Stimulated activated CD4-positive, alpha-beta T cell treated with anti-CD3 and anti-CD28 coated beads, Interleukin-4, amount 100 ng/mL, for 24 hours (primary cell): ENCODE results near the gene TMEM132D.

Experiments
- DNase-seq: peaks from one replicate; pipeline ENCODE4 v3.0.0-alpha.2; 2020

The TMEM132D gene

GRCh38 chr12:129719416-129719815, 184.4 kb downstream of the TMEM132D start:
- no peak for DNase-seq

- DNase-seq: no peak
Measured at GRCh38 chr12:129717438-129717837, 186.4 kb downstream of the TMEM132D start.

GRCh38 chr12:129716825-129717224, 187.0 kb downstream of the TMEM132D start:
- no peak for DNase-seq

GRCh38 chr12:129706716-129707115, 197.1 kb downstream of the TMEM132D start:
- DNase-seq: no peak

- DNase-seq: no peak
Measured at GRCh38 chr12:129704232-129704830, 199.5 kb downstream of the TMEM132D start.

GRCh38 chr12:129701631-129702101, 202.2 kb downstream of the TMEM132D start:
- DNase-seq: no peak

- DNase-seq: no peak
Measured at GRCh38 chr12:129700036-129700435, 203.8 kb downstream of the TMEM132D start.

- DNase-seq: no peak
Measured at GRCh38 chr12:129696926-129697325, 206.9 kb downstream of the TMEM132D start.

- DNase-seq: no peak
Measured at GRCh38 chr12:129696405-129696804, 207.4 kb downstream of the TMEM132D start.

GRCh38 chr12:129693731-129694130, 210.1 kb downstream of the TMEM132D start:
- no peak for DNase-seq

- no peak for DNase-seq
Measured at GRCh38 chr12:129687731-129688130, 216.1 kb downstream of the TMEM132D start.

- no peak for DNase-seq
Measured at GRCh38 chr12:129681830-129682229, 222.0 kb downstream of the TMEM132D start.

- DNase-seq: no peak
Measured at GRCh38 chr12:129681151-129681550, 222.7 kb downstream of the TMEM132D start.

- no peak for DNase-seq
Measured at GRCh38 chr12:129676411-129676810, 227.4 kb downstream of the TMEM132D start.

- no peak for DNase-seq
Measured at GRCh38 chr12:129675947-129676346, 227.9 kb downstream of the TMEM132D start.

GRCh38 chr12:129675496-129675895, 228.3 kb downstream of the TMEM132D start:
- DNase-seq: no peak

- DNase-seq: no peak
Measured at GRCh38 chr12:129673806-129674205, 230.0 kb downstream of the TMEM132D start.

GRCh38 chr12:129672110-129672509, 231.7 kb downstream of the TMEM132D start:
- DNase-seq: no peak

- no peak for DNase-seq
Measured at GRCh38 chr12:129670256-129670920, 233.4 kb downstream of the TMEM132D start.

- DNase-seq: no peak
Measured at GRCh38 chr12:129665414-129665813, 238.4 kb downstream of the TMEM132D start.

GRCh38 chr12:129662234-129662633, 241.6 kb downstream of the TMEM132D start:
- DNase-seq: no peak

- no peak for DNase-seq
Measured at GRCh38 chr12:129660946-129661345, 242.9 kb downstream of the TMEM132D start.

GRCh38 chr12:129659961-129660622, 243.7 kb downstream of the TMEM132D start:
- no peak for DNase-seq

- DNase-seq: no peak
Measured at GRCh38 chr12:129657179-129657578, 246.6 kb downstream of the TMEM132D start.
